Measurements from ENCODE around the gene GPR15LG.

GPR15LG gene

GRCh38 chr10:84191106-84191505 is 17.5 kb downstream of the GPR15LG start:
- in situ Hi-C loops (cut with MboI; ENCODE audit: low sequenced_read_pairs): no loop called here

GRCh38 chr10:84193327-84193726 is 19.7 kb downstream of the GPR15LG start:
- in situ Hi-C loops (cut with MboI; ENCODE audit: low sequenced_read_pairs): no loop called here

GRCh38 chr10:84193846-84194423 is 20.3 kb downstream of the GPR15LG start:
- in situ Hi-C loops (cut with MboI; ENCODE audit: low sequenced_read_pairs): no loop called here

DNA sequence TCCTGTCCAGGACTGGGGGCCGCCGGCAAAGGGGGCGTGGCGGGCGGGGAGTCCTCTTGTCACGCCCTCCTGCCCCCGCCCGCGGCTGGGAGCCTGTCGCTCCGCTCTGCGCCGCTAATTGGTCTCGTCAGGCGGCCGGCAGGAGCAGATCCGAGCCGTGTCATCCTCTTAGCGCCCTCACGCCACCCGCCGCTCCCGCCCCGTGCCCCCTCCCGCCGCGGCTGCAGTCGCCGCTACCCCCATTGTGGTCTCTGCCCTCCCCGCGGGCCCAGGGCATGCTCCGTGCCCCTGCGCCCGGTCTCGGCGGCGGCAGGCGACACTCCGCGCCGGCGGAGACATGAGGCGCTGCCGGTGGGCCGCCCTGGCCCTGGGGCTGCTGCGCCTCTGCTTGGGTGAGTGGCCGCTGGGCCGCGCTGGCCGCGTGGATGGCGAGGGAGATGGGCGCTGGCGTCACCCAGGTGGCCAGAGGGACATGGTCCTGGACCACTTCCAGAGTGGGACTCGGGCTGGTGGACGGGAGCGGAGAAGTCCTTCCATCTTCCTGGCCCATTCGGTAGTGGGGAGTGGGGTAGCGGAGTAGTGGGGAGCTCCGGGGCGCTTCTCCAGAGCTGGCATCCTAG is 20.9 kb downstream of the GPR15LG start, which contains the start of gene CDHR1:
Gene CDHR1, plus strand, starts transcription at position 114 of the 620 bp plus-strand sequence. Its CDS starts 224 bp downstream, at position 338.
- in situ Hi-C loops (cut with MboI; ENCODE audit: low sequenced_read_pairs): no loop called here

DNA sequence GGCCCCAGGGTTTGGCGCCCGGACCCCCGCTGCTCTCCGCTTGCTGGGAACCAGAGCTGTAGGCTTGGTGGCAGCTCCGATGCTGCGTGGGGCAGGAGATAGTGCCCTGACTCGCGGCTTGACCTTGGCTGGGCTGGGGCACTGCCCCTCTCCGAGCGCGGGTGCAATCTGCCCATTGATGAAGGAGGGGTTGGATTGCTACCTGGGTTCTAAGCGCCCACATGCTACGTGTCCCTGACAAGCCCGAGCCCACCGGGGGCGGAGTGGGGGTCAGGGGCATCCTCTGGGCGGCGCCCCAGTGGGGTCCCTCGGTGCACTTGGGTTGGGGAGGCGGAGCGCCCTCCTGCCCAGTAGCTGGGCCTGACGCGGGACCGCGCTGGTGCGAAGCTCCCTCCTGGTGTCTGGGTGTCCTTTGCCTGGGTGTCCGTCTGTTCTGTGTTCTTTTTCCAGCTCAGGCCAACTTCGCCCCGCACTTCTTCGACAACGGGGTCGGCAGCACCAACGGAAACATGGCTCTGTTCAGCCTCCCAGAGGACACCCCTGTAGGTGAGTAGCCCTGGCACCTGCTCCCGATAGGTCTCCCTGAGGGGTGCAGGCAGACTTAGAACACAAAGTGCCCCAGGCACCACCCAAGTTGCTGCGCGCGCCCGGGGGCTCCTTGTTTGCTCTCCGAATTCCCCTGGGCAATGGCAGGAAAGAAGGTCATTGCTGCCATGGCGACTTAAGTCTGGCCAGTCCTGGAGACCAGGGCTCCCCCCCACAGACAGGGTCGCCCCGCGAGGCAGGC is 21.6 kb downstream of the GPR15LG start:
- in situ Hi-C loops (cut with MboI; ENCODE audit: low sequenced_read_pairs): no loop called here

DNA sequence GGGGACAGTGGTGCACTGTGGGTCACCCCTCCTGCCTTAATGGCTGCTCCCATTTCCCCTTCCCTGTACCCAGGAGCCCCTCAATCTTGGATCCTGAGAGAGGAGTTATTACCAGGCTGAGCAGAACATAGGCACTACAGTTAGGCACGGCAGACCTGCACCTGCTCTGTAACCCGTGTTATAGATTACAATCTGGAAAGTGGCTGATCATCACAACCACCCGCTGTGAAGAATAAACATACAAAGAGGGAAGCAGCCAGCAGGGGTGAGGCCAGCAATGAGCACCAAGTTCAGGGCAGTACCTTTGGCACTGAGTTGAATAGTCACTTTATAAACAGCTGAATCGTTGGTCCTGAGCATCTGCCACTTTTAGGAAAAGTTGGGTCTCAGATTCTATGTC is 22.5 kb downstream of the GPR15LG start:
- in situ Hi-C loops (cut with MboI; ENCODE audit: low sequenced_read_pairs): no loop called here

GRCh38 chr10:84196941-84197340 is 23.3 kb downstream of the GPR15LG start:
- in situ Hi-C loops (cut with MboI; ENCODE audit: low sequenced_read_pairs): no loop called here

GRCh38 chr10:84197643-84198042 is 24.0 kb downstream of the GPR15LG start:
- in situ Hi-C loops (cut with MboI; ENCODE audit: low sequenced_read_pairs): no loop called here

GRCh38 chr10:84198206-84198915 is 24.8 kb downstream of the GPR15LG start:
- in situ Hi-C loops (cut with MboI; ENCODE audit: low sequenced_read_pairs): no loop called here

- in situ Hi-C loops (cut with MboI; ENCODE audit: low sequenced_read_pairs): loop anchor here (10.0 kb wide), 1 partner anchor 56 kb away; no protein-coding TSS in a partner anchor
Measured at GRCh38 chr10:84200537-84201243, 27.1 kb downstream of the GPR15LG start.

DNA sequence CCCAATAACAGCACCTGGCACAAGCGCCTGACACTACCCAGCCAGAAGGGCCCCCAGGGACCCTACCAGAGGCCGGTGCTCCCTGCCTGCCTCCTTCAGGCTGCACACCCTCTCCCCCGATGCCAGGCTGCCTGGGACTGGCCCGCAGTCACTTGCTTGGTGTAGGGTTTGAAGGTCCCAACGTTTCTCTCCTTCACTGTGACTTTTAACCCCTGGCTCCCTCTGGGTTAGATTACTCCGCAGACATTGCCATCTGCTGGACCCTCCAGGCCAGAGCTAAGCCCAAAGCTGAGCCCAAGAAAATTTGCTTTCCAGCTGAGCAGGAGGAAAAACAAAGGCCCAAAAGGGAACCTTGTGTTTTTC is 27.6 kb downstream of the GPR15LG start:
- in situ Hi-C loops (cut with MboI; ENCODE audit: low sequenced_read_pairs): loop anchor here (10.0 kb wide), 1 partner anchor 56 kb away; no protein-coding TSS in a partner anchor

GRCh38 chr10:84201682-84202081 is 28.1 kb downstream of the GPR15LG start:
- in situ Hi-C loops (cut with MboI; ENCODE audit: low sequenced_read_pairs): loop anchor here (10.0 kb wide), 1 partner anchor 57 kb away; no protein-coding TSS in a partner anchor

DNA sequence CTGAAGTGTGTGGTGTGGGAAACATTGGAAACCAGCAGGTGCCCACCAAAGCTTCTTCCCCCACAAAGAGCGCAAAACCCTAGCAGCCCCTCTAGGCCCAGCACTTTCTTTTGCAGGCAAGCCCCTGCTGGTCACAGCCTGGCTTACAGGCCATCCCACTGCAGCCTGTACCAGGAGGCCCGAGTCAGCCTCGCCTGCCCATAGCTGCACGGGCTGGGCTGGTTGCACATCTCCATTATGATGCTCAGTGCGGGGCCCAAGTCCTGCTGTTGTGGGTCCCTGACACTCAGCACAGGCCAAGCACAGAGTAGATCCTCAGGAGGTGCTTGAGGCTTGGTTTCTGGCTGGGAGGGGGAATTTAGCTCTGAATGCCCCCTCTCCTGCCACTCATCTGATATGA is 28.7 kb downstream of the GPR15LG start:
- in situ Hi-C loops (cut with MboI; ENCODE audit: low sequenced_read_pairs): loop anchor here (10.0 kb wide), 1 partner anchor 58 kb away; no protein-coding TSS in a partner anchor

- in situ Hi-C loops (cut with MboI; ENCODE audit: low sequenced_read_pairs): loop anchor here (10.0 kb wide), 1 partner anchor 59 kb away; no protein-coding TSS in a partner anchor
Measured at GRCh38 chr10:84204122-84204521, 30.5 kb downstream of the GPR15LG start.

- in situ Hi-C loops (cut with MboI; ENCODE audit: low sequenced_read_pairs): loop anchor here (10.0 kb wide), 1 partner anchor 60 kb away; no protein-coding TSS in a partner anchor
Measured at GRCh38 chr10:84204610-84205009, 31.0 kb downstream of the GPR15LG start.

GRCh38 chr10:84205049-84205852 is 31.6 kb downstream of the GPR15LG start:
- in situ Hi-C loops (cut with MboI; ENCODE audit: low sequenced_read_pairs): loop anchor here (10.0 kb wide), 1 partner anchor 60 kb away; no protein-coding TSS in a partner anchor

DNA sequence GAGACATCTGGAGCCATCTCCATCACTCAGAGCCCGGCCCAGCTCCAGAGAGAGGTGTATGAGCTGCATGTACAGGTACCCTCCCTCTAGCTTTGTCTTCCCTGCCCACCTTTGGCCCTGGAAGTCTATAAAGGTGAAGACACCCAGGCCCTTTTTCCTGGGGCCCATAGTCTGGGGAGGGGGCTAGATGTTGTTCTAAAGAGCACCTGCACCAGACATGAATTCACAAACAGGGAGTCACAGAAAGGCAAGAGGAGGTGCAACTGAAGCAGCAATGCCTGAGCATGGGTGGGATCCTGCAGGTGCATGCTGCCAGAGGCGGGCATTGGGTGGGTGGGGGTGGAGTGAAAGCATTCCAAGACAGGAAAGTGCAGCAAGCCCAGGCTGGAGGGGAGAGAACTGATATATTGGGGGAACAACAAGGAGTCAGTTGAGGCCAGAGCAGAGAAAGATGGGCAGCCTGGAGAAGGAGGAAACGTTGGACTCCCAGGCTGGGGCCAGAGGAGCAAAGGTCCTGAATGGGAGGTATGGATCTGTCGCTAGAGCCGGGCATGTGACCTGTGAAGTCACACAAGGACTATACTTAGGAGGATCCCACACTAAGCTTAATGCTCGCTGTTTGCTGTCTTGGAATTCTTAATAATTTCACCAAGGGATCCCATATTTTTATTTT is 32.4 kb downstream of the GPR15LG start:
- in situ Hi-C loops (cut with MboI; ENCODE audit: low sequenced_read_pairs): loop anchor here (10.0 kb wide), 1 partner anchor 61 kb away; no protein-coding TSS in a partner anchor

DNA sequence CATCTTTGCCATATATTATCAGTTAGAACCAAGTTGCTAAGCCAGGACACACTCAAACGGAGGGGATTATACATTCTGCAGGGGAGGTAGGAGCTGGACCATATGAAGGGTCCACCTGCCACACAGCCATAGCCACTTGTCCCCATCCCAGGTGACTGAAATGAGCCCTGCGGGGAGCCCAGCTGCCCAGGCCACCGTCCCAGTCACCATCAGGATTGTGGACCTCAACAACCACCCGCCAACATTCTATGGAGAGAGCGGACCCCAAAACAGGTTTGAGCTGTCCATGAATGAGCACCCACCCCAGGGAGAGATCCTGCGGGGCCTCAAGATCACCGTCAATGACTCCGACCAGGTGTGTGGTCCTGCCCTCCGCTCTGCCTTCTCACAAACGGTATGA is 34.4 kb downstream of the GPR15LG start:
- in situ Hi-C loops (cut with MboI; ENCODE audit: low sequenced_read_pairs): loop anchor here (10.0 kb wide), 1 partner anchor 63 kb away; no protein-coding TSS in a partner anchor

DNA sequence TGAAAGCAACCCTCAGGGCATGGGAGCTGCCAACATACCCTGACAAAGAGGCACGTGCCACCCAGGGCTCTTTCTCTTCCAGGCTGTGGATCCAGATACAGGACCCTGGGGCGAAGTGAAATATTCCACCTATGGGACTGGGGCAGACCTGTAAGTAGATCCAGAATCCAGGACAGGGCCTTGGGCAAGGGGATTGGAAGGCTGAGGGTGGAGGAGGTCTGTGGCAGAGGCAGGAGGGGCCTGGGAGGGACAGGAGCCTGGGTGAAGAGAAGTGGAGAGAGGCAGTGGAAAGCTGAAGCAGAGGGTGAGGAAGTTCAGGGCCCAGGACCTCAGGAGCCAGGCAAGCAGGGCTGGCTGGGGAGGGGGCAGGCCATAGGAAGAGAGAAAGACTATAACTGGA is 38.0 kb downstream of the GPR15LG start:
- in situ Hi-C loops (cut with MboI; ENCODE audit: low sequenced_read_pairs): no loop called here

Data from HL-60/S4 (cell line).